ENCODE measurements around the gene CDH2.

Gene CDH2

DNA sequence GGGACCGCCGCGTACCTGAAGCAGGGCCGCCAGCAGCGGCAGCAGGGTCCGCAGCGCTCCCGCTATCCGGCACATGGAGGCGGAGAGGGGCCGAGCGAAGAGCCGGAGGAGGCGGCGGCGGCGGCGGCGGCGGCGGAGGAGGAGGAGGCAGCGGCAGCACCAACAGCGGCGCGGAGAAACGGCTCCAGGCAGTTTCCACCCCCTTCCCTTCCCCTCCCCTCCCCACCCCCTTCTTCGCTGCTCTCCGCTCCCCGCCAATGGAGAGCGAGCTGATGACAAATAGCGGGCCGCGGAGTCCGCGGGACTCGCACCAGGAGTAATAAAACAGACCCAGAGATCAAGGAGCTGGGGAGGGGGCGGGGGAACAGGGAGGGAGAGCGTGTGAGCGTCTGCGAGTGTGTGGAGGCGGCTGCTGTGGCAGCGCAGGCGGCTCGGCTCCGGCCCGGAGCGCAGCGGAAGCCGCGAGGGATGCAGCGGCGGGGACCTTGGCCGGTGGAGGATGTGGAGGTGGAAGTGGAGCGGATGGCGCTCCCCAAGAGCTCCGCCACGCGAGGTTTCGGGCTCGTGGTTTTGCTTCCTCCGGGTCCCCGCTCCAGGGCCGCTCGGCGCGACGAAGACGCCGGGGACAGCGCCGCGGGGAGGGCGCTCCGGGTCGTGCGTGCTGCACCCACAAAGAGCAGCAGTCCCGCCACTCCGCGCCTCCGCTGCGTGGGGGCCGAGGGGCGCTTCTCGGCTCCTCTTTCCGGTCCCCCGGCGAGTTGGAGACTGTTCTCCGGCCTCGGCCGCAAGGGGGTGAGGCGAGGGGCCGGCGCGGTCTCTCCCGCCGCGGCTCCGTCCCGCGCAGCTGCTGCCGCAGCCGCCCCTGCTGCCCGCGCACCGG lies at the start of gene CDH2:
Gene CDH2, minus strand, starts transcription at position 183 of the 880 bp plus-strand sequence. Its CDS starts 108 bp downstream, at position 75.
- TF ChIP-seq, protein P1, sequence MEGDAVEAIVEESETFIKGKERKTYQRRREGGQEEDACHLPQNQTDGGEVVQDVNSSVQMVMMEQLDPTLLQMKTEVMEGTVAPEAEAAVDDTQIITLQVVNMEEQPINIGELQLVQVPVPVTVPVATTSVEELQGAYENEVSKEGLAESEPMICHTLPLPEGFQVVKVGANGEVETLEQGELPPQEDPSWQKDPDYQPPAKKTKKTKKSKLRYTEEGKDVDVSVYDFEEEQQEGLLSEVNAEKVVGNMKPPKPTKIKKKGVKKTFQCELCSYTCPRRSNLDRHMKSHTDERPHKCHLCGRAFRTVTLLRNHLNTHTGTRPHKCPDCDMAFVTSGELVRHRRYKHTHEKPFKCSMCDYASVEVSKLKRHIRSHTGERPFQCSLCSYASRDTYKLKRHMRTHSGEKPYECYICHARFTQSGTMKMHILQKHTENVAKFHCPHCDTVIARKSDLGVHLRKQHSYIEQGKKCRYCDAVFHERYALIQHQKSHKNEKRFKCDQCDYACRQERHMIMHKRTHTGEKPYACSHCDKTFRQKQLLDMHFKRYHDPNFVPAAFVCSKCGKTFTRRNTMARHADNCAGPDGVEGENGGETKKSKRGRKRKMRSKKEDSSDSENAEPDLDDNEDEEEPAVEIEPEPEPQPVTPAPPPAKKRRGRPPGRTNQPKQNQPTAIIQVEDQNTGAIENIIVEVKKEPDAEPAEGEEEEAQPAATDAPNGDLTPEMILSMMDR (IDR thresholded peaks at IDR 0.05) = no peak

DNA sequence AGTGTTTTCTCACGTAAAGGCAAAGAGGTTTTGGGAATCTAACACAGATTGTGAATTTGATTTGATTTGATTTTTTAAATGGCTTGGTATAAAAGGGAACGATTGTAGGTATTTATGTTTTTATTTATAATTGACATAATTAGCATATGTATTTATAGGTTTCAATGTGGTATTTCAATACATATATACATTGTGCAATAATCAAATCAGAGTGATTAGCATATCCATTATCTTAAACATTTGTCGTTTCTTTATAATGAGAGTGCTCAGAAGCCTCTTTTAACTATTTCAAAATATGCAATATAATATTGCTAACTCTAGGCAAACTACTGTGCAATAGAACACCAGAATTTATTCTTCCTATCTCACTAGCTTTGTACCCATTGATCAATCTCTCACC lies 35.1 kb upstream of the CDH2 start:
- TF ChIP-seq, protein P1 (IDR thresholded peaks at IDR 0.05) = no peak

DNA sequence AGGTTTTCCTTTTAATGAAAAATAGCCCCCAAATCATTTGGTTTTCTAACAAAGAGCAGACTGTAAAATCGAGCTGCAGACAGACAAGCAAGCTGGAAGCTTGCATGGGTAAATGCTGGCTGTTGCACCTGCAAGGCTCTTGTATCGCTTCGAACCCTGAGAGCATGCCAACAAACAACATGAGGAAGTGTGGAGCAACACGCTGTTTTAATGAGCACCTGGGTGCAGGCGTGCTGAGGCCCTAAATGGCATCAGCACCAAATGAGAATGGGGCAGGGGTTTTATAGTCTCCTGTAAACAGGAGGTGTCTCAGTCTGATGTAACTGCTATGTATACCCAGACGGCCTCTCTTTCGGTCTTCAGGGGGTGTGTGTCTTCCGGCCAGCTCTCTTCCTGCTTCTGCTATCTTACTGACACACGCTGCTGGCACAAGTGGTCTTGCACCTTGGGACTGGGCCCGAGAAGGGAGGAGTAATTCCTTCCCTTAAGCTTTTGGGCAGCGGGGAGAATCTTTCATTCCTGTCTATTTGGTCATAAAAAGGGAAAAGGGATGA lies 31.9 kb upstream of the CDH2 start:
- TF ChIP-seq, protein P1 (IDR thresholded peaks at IDR 0.05) = no peak

DNA sequence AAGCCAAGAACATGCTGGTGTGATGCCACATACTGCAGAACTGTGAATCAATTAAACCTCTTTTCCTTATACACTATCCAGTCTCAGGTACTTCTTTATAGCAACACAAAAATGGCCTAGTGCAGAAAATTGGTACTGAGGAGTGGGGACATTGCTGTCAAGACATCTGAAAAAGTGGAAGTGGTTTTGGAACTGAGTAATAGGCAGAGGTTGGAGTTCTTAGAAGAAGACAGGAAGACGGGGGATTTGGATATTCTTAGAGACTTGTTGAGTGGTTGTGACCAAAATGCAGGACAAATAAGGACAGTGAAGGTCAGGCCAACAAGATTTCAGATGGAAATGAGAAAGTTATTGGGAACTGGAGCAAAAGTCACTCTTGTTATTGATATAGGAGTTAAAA lies 31.3 kb upstream of the CDH2 start:
- TF ChIP-seq, protein P1 (IDR thresholded peaks at IDR 0.05) = no peak

DNA sequence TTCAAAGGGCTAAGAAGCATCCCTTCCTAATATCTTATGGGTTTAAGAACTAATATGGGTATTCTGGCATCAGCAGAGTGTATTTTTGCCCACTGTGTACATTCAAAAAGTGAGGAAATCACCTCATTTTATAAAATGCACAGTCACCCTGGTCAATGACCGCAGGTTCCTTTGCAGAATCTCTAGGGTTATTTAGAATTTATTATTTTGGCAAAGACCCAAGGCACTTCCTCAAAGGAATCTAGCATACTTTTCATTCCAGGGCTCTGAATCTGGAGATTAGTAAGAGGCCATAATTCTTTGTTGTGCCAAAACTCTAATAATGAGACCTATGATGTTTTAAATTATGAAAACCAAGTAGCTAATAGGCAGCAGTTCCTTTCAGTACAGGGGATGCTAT lies 27.2 kb upstream of the CDH2 start:
- TF ChIP-seq, protein P1 (IDR thresholded peaks at IDR 0.05) = no peak

DNA sequence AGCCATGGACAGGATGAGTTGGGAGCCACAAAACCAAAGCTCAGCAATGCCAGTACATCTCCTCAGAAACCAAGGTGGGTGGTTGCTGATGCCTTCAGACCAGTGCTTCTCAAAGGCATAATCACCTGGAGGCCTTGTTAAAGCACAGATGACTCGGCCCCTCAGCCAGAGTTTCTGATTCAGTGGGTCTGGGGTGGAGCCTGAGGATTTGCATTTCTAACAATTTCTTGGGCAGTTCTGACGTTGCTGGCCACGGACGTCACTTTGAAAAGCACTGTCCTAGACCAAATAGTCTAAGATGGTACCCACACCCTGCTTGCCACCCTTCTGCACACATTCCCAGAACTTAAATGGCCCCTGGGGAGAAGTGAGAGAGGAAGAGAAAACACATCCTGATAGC lies 24.1 kb upstream of the CDH2 start:
- TF ChIP-seq, protein P1 (IDR thresholded peaks at IDR 0.05) = no peak

DNA sequence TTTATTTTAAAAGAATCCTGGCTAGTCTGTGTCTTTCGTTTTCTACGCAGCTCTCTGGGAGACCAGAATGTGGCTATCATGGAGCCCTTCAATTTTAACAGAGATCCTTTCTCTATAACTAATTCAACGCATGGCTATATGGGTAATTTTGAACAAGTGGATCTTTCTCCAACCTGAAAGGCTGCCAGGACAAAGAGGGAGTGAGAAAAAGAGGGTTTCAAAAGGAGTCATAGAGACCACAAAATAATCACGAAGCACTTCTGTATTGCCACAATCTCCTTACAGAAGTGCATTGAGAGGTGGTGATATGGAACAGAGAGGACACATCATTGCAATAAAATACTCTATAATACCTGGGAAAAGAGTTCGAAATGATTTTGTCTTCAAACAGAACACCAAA lies 21.7 kb upstream of the CDH2 start:
- TF ChIP-seq, protein P1 (IDR thresholded peaks at IDR 0.05) = no peak

Data from LNCAP (cell line).